HepG2 (cell line): Measurements from ENCODE around the gene TUBB2B. TPM values are rescaled to one million over a fixed set of nuclear protein-coding genes. Genes with fewer than 3 reads are reported as not detected.

Source experiments
- AHDC1 ChIP-seq: sonication (generic); formaldehyde crosslinking; IDR thresholded peaks from 2 replicates; pipeline ENCODE4 v1.5.1; 2020; ENCODE audit warnings: mild to moderate bottlenecking, missing genetic modification reagents, borderline replicate concordance
- ETV6 ChIP-seq: sonication (generic); formaldehyde crosslinking; conservative IDR thresholded peaks from 2 replicates; pipeline ENCODE4 v1.4.0; 2020; ENCODE audit warnings: missing genetic modification reagents
- GTF2F1 ChIP-seq: fragments of 150-350 bp; IDR thresholded peaks from 2 replicates; pipeline ENCODE4 v1.6.1; 2014; ENCODE audit warnings: low read length
- MXI1 ChIP-seq: IDR thresholded peaks from 3 replicates; pipeline ENCODE4 v1.6.1; 2012; ENCODE audit warnings: low read depth, low read length, inconsistent platforms, borderline replicate concordance
- PATZ1 ChIP-seq: sonication (generic); formaldehyde crosslinking; IDR thresholded peaks from 2 replicates; pipeline ENCODE4 v1.4.0; 2020; ENCODE audit warnings: missing genetic modification reagents
- SRSF9 ChIP-seq: fragments of 200-400 bp; formaldehyde crosslinking; IDR thresholded peaks from 2 replicates; pipeline ENCODE4 v1.6.1; 2018; ENCODE audit warnings: borderline replicate concordance, mild to moderate bottlenecking, low read depth, low read length; ENCODE audit not compliant: insufficient read depth, poor library complexity, severe bottlenecking
- ZBTB8A ChIP-seq: sonication (generic); formaldehyde crosslinking; IDR thresholded peaks from 2 replicates; pipeline ENCODE4 v1.4.0; 2020; ENCODE audit warnings: mild to moderate bottlenecking, low read depth, missing genetic modification reagents, borderline replicate concordance
- ZNF121 ChIP-seq: sonication (generic); formaldehyde crosslinking; IDR thresholded peaks from 2 replicates; pipeline ENCODE4 v1.5.0; 2020; ENCODE audit warnings: mild to moderate bottlenecking, missing genetic modification reagents
- ZNF160 ChIP-seq: sonication (generic); formaldehyde crosslinking; IDR thresholded peaks from 2 replicates; pipeline ENCODE4 v1.8.0; 2022; ENCODE audit warnings: mild to moderate bottlenecking, inconsistent platforms, missing genetic modification reagents
- ZNF329 ChIP-seq: sonication (generic); formaldehyde crosslinking; IDR thresholded peaks from 2 replicates; pipeline ENCODE4 v1.9.0; 2021; ENCODE audit warnings: low read depth, mild to moderate bottlenecking, missing genetic modification reagents
- ZNF34 ChIP-seq: sonication (generic); formaldehyde crosslinking; IDR thresholded peaks from 2 replicates; pipeline ENCODE4 v1.4.0; 2020; ENCODE audit warnings: mild to moderate bottlenecking, missing genetic modification reagents, borderline replicate concordance
- ZNF513 ChIP-seq: sonication (generic); formaldehyde crosslinking; conservative IDR thresholded peaks from 2 replicates; pipeline ENCODE4 v1.5.0; 2020; ENCODE audit warnings: missing genetic modification reagents
- ZSCAN25 ChIP-seq: sonication (generic); formaldehyde crosslinking; IDR thresholded peaks from 2 replicates; pipeline ENCODE4 v1.8.0; 2022; ENCODE audit warnings: mild to moderate bottlenecking, missing genetic modification reagents
- polyA plus RNA-seq, 8 experiments: library from polyadenylated mRNA; depleted of rRNA in 3 of 8; stranded (reverse) in 7 of 8; unstranded in 1 of 8; fragments of >200 nt; fragmentation: Illumina TruSeq in 4 of 8; extraction: Trizol in 4 of 8; gene quantifications; 2 replicates each; pipeline versions ENCODE4 v1.2.1 to v1.2.3, GENCODE V29; 2011 to 2016; ENCODE audit warnings: low read depth in 4 of 8, missing spikeins in 1 of 8, mixed read lengths in 1 of 8; ENCODE audit not compliant: insufficient read depth in 1 of 8
- total RNA-seq, 5 experiments: library from RNA; depleted of rRNA; stranded (reverse); fragments of >200 nt; fragmentation: Illumina TruSeq; extraction: Trizol; gene quantifications; 2 replicates each; pipeline ENCODE4 v1.2.3, GENCODE V29; 2016; ENCODE audit warnings: low read depth in 1 of 5

TUBB2B gene
- total and polyA plus RNA-seq, 2 of the 13 experiments (the other 11 are each of a cell fraction or from before 2014, with no cell fraction given): 10.3 to 23.6 TPM

GRCh38 chr6:3195695-3196497 is 31.6 kb downstream of the TUBB2B start (continued):
- TF ChIP-seq AHDC1 (CRISPR knock-in tag) (no peak; the same call in 1 of the 2 replicates), MXI1 (peak; percentile 74; the same call in 2 of the 3 replicates), ZSCAN25 (CRISPR knock-in tag) (0 out of 2 replicates have a peak, but pooled peaks have one; percentile 43), ZNF121 (no peak), SRSF9 (no peak), ZNF513 (CRISPR knock-in tag) (no peak), ZNF160 (CRISPR knock-in tag) (no peak), ZBTB8A (CRISPR knock-in tag) (no peak), ZNF34 (CRISPR knock-in tag) (0 out of 2 replicates have a peak, but pooled peaks have one; percentile 45), GTF2F1 (no peak), ZNF329 (CRISPR knock-in tag) (no peak), ETV6 (CRISPR knock-in tag) (0 out of 2 replicates have a peak, but pooled peaks have one; percentile 35), PATZ1 (CRISPR knock-in tag) (peak; percentile 83)
